ENCODE data around the gene SORBS2.

DNA sequence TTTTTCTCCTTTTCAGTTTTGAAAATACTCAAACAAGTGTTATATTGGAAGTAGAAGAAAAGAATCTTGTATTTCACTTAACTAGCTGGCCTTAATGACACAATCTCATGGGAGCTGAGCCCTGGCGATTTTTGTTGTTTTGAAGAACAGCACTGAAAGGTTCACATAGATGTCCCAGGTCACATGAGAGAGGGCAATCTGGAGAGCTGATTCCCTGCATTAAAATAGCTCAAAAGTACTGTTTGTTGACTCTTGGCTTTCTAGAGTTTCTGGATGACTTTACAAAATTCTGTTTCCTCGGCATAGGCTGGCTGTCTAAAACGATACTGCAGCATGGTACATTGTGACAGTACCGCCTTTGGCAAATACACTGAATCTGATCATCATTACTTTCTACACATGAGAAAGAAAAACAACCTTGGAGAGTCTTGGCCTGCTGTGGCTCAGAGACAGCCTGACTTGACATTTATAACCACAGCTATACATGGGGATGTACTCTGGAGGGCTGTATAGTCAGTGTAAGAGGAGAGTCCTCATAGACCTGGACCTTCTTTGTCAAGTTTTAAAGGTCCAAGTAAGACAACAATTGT, 156.9 kb downstream of the SORBS2 start:
- TF ChIP-seq, protein P1, sequence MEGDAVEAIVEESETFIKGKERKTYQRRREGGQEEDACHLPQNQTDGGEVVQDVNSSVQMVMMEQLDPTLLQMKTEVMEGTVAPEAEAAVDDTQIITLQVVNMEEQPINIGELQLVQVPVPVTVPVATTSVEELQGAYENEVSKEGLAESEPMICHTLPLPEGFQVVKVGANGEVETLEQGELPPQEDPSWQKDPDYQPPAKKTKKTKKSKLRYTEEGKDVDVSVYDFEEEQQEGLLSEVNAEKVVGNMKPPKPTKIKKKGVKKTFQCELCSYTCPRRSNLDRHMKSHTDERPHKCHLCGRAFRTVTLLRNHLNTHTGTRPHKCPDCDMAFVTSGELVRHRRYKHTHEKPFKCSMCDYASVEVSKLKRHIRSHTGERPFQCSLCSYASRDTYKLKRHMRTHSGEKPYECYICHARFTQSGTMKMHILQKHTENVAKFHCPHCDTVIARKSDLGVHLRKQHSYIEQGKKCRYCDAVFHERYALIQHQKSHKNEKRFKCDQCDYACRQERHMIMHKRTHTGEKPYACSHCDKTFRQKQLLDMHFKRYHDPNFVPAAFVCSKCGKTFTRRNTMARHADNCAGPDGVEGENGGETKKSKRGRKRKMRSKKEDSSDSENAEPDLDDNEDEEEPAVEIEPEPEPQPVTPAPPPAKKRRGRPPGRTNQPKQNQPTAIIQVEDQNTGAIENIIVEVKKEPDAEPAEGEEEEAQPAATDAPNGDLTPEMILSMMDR (conservative IDR thresholded peaks at IDR 0.05; ENCODE audit: low read depth, low read length) = no peak
- TF ChIP-seq MXI1 (IDR thresholded peaks at IDR 0.05; ENCODE audit: borderline replicate concordance, low read depth, low read length) (no peak), CHD1 (IDR thresholded peaks at IDR 0.05; ENCODE audit: low read depth, low read length) (no peak), POLR2A (IDR thresholded peaks at IDR 0.05; ENCODE audit: low read depth, low read length) (no peak), BHLHE40 (IDR thresholded peaks at IDR 0.05; ENCODE audit: low read depth, low read length) (no peak), FOS (IDR thresholded peaks at IDR 0.05; ENCODE audit: low read depth, low read length) (no peak), RAD21 (IDR thresholded peaks at IDR 0.05; ENCODE audit: low read length) (no peak)

Data from IMR-90 (cell line).